LHCN-M2 (cell line): ENCODE measurements around the gene C2CD3. TPM values are rescaled to one million over a fixed set of nuclear protein-coding genes. Genes with fewer than 3 reads are reported as not detected.
"Not testable (repeated sequence)": the region's sequence is repeated elsewhere in the genome, so short reads cannot be mapped to it uniquely, and the experiment has no call there.

Experiments
- DNase-seq: peaks from one replicate; pipeline ENCODE4 v3.0.0-alpha.2; 2012; ENCODE audit warnings: low read depth
- total RNA-seq: library from RNA; depleted of rRNA; stranded (reverse); fragments of >200 nt; gene quantifications from 2 replicates; pipeline ENCODE4 v1.2.3, GENCODE V29; 2014

The C2CD3 gene
- total RNA-seq, 1 experiment from 2014 or later = 22.8 TPM

GRCh38 chr11:74120260-74121035, 50.4 kb downstream of the C2CD3 start:
- not testable (repeated sequence) for DNase-seq

- DNase-seq = no peak
Measured at GRCh38 chr11:74116719-74117118, 54.1 kb downstream of the C2CD3 start.

GRCh38 chr11:74112877-74113276, 57.9 kb downstream of the C2CD3 start:
- DNase-seq = no peak

- no peak for DNase-seq
Measured at GRCh38 chr11:74106124-74106523, 64.7 kb downstream of the C2CD3 start.

GRCh38 chr11:74102321-74102720, 68.5 kb downstream of the C2CD3 start:
- DNase-seq = no peak

GRCh38 chr11:74100735-74101134, 70.1 kb downstream of the C2CD3 start:
- no peak for DNase-seq

GRCh38 chr11:74100231-74100630, 70.6 kb downstream of the C2CD3 start:
- DNase-seq = no peak

GRCh38 chr11:74097686-74098237, 73.0 kb downstream of the C2CD3 start:
- no peak for DNase-seq

- no peak for DNase-seq
Measured at GRCh38 chr11:74094393-74094792, 76.4 kb downstream of the C2CD3 start.

- no peak for DNase-seq
Measured at GRCh38 chr11:74092425-74092824, 78.4 kb downstream of the C2CD3 start.

GRCh38 chr11:74091549-74091948, 79.3 kb downstream of the C2CD3 start:
- DNase-seq = no peak

- no peak for DNase-seq
Measured at GRCh38 chr11:74090701-74091100, 80.1 kb downstream of the C2CD3 start.

- DNase-seq = no peak
Measured at GRCh38 chr11:74086242-74086884, 84.4 kb downstream of the C2CD3 start.

- DNase-seq = no peak
Measured at GRCh38 chr11:74085542-74085892, 85.3 kb downstream of the C2CD3 start.

- no peak for DNase-seq
Measured at GRCh38 chr11:74084796-74085541, 85.8 kb downstream of the C2CD3 start.

- not testable (repeated sequence) for DNase-seq
Measured at GRCh38 chr11:74083927-74084326, 86.9 kb downstream of the C2CD3 start.

GRCh38 chr11:74081428-74081827, 89.4 kb downstream of the C2CD3 start:
- DNase-seq = no peak

- no peak for DNase-seq
Measured at GRCh38 chr11:74077193-74077592, 93.6 kb downstream of the C2CD3 start.

GRCh38 chr11:74072721-74073120, 98.1 kb downstream of the C2CD3 start:
- DNase-seq = no peak

- no peak for DNase-seq
Measured at GRCh38 chr11:74072286-74072685, 98.5 kb downstream of the C2CD3 start.

GRCh38 chr11:74070723-74071492, 99.9 kb downstream of the C2CD3 start:
- DNase-seq = no peak
